Measurements from ENCODE around the gene PIR. TPM values are rescaled to one million over a fixed set of nuclear protein-coding genes. Genes with fewer than 3 reads are reported as not detected.

The PIR gene
- polyA plus RNA-seq, 4 donors: 3.9 to 6.6 (median 5.1) TPM

GRCh38 chrX:15356444-15356843 lies 136.7 kb downstream of the PIR start:
- no peak for DNase-seq (ENCODE audit: low read depth in 4 of 4, low spot score in 3 of 4)

DNA sequence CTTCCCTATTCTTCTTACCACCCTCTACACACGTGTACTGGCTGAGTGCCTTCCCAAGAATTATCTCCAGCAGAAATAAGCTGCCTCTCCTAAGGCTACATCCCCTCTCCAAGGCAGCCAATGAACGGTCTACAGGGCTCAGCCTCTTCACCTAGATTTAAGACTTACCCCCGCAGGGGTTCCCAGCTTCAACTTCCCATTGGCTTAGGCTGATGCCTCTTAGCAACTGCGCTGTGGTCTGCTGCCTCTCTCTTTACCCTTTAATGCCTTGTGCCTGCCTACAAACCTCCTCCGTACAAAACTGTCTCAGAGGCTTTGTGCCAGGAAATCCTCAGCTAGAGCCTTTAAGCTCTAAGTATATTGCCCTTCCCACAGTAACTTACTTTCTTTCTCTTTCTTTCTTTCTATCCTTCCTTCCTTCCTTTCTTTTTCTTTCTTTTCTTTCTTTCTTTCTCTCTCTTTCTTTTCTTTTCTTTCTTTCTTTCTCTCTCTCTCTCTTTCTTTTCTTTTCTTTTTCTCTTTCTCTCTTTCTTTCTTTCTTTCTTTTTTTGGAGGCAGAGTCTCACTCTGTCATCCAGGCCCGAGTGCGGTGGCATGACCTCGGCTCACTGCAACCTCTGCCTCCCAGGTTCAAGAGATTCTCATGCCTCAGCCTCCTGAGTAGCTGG lies 142.7 kb downstream of the PIR start:
- DNase-seq (ENCODE audit: low read depth in 4 of 4, low spot score in 3 of 4): no peak

DNA sequence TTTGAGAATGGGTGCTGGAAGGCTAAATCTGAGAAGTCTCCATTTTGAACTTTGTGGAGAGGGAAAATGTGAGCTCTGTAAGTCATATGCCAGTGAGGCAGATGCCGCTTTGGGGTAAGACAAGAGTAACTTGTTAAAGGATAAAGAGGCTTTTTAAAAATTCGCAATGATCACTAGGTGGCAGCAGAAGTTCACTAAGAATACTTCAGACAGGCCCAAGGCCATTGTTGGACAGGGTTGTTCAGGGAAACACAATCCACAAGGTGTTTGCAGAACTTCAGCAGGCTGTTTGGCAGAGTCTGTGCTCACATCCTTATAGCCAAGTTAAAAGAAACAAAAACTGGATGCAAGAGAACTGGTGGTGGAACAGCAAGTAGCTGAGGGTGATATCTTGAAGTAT lies 144.1 kb downstream of the PIR start:
- DNase-seq (ENCODE audit: low read depth in 4 of 4, low spot score in 3 of 4): peak in 2 of 4 donors; percentile 14 to 37

- DNase-seq (ENCODE audit: low read depth in 4 of 4, low spot score in 3 of 4): no peak
Measured at GRCh38 chrX:15345976-15346375, 147.2 kb downstream of the PIR start.

- no peak for DNase-seq (ENCODE audit: low read depth in 4 of 4, low spot score in 3 of 4)
Measured at GRCh38 chrX:15344106-15344505, 149.0 kb downstream of the PIR start.

- DNase-seq (ENCODE audit: low read depth in 4 of 4, low spot score in 3 of 4): no peak
Measured at GRCh38 chrX:15343075-15343476, 150.1 kb downstream of the PIR start.

GRCh38 chrX:15340867-15341266 lies 152.3 kb downstream of the PIR start:
- DNase-seq (ENCODE audit: low read depth in 4 of 4, low spot score in 3 of 4): no peak

DNA sequence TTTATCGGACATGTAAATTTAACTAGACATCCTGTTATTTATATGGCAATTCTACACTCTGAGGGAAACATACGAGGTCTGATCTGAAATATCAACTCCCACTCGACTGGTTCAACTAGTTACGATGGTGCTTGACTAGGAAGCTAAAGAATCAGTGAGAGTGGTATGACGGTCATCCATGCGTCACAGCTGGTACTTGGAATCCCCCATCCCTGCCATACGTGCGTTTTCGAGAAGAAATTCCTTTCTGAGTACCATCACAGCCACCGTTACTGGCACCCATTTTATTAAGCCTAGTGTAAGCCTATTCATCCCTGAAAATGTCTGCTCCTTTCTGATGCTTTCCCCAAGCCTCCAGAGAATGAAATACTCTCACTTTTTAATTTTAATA lies 157.1 kb downstream of the PIR start:
- DNase-seq (ENCODE audit: low read depth in 4 of 4, low spot score in 3 of 4): peak in 2 of 4 donors; percentile 2 to 33

GRCh38 chrX:15335135-15336022 lies 157.8 kb downstream of the PIR start, which contains the start of gene PIGA:
TSS of gene PIGA (minus strand) at chrX:15335523. CDS start at chrX:15331930, 3,593 bp downstream.
- DNase-seq (ENCODE audit: low read depth in 4 of 4, low spot score in 3 of 4): peak; percentile 77 to 88 (median 86)

Other genes starting within 250 kb of the PIR start
- 10 to 100 TPM in 3 of 4 donors, 1 to 10 TPM in 1; 5.3 to 13.3 (median 12.3) TPM for gene ASB9, start 223.2 kb downstream of the PIR start, polyA plus RNA-seq (ENCODE audit: insufficient read length in 4 of 4)
- under 1 TPM in 2 of 4 donors, not detected in 2; 0.05 to 0.08 TPM for gene ASB11, start 177.7 kb downstream of the PIR start, polyA plus RNA-seq (ENCODE audit: insufficient read length in 4 of 4)
- 10 to 100 TPM; 11.3 to 20.6 (median 19.4) TPM for gene PIGA, start 157.8 kb downstream of the PIR start, polyA plus RNA-seq (ENCODE audit: insufficient read length in 4 of 4)
- 1 to 10 TPM in 1 of 4 donors, under 1 TPM in 3; 0.59 to 4.7 (median 0.78) TPM for gene VEGFD, start 108.9 kb downstream of the PIR start, polyA plus RNA-seq (ENCODE audit: insufficient read length in 4 of 4)
- gene BMX, start 7.5 kb upstream of the PIR start, polyA plus RNA-seq (ENCODE audit: insufficient read length in 4 of 4): under 1 TPM; 0.27 to 0.75 (median 0.49) TPM
- gene ACE2, start 107.6 kb upstream of the PIR start, polyA plus RNA-seq (ENCODE audit: insufficient read length in 4 of 4): 10 to 100 TPM in 3 of 4 donors, under 1 TPM in 1; 0.75 to 54.9 (median 38.6) TPM
- 10 to 100 TPM in 3 of 4 donors, under 1 TPM in 1; 0.81 to 22.2 (median 19.3) TPM for gene CLTRN, start 171.5 kb upstream of the PIR start, polyA plus RNA-seq (ENCODE audit: insufficient read length in 4 of 4)
- gene CA5B, start 244.9 kb upstream of the PIR start, polyA plus RNA-seq (ENCODE audit: insufficient read length in 4 of 4): 10 to 100 TPM in 1 of 4 donors, 1 to 10 TPM in 3; 7.7 to 10.1 (median 9.1) TPM